ENCODE data around the gene SOX4.

Gene SOX4

GRCh38 chr6:21608601-21609000 lies 15.1 kb downstream of the SOX4 start:
- ChIA-PET POLR2A (ENCODE audit: low non-redundant PET) (no interaction called here), CTCF (no interaction called here)
- DNase-seq (ENCODE audit: low spot score): no peak
- H3K27ac ChIP-seq: no peak overlapping the region
- TF ChIP-seq, protein P1, sequence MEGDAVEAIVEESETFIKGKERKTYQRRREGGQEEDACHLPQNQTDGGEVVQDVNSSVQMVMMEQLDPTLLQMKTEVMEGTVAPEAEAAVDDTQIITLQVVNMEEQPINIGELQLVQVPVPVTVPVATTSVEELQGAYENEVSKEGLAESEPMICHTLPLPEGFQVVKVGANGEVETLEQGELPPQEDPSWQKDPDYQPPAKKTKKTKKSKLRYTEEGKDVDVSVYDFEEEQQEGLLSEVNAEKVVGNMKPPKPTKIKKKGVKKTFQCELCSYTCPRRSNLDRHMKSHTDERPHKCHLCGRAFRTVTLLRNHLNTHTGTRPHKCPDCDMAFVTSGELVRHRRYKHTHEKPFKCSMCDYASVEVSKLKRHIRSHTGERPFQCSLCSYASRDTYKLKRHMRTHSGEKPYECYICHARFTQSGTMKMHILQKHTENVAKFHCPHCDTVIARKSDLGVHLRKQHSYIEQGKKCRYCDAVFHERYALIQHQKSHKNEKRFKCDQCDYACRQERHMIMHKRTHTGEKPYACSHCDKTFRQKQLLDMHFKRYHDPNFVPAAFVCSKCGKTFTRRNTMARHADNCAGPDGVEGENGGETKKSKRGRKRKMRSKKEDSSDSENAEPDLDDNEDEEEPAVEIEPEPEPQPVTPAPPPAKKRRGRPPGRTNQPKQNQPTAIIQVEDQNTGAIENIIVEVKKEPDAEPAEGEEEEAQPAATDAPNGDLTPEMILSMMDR (conservative IDR thresholded peaks at IDR 0.05; ENCODE audit: low read depth): no peak

DNA sequence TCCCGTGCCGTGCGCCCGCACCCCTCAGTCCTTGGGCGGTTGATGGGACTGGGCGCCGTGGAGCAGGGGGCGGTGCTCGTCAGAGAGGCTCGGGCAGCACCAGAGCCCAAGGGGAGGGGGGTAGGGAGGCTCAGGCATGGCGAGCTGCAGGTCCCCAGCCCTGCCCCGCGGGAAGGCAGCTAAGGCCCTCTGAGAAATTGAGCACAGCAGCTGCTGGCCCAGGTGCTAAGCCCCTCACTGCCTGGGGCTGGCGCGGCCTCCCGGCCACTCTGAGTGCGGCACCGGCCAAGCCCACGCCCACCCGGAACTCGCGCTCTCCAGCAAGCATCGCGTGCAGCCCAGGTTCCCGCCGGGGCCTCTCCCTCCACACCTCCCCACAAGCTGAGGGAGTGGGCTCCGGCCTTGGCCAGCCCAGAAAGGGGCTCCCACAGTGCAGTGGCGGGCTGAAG lies 16.4 kb downstream of the SOX4 start:
- TF ChIP-seq, protein P1 (conservative IDR thresholded peaks at IDR 0.05; ENCODE audit: low read depth): no peak
- POLR2A ChIA-PET (ENCODE audit: low non-redundant PET): no interaction called here
- H3K27ac ChIP-seq: no peak overlapping the region
- no peak for DNase-seq (ENCODE audit: low spot score)
- CTCF ChIA-PET: no interaction called here

DNA sequence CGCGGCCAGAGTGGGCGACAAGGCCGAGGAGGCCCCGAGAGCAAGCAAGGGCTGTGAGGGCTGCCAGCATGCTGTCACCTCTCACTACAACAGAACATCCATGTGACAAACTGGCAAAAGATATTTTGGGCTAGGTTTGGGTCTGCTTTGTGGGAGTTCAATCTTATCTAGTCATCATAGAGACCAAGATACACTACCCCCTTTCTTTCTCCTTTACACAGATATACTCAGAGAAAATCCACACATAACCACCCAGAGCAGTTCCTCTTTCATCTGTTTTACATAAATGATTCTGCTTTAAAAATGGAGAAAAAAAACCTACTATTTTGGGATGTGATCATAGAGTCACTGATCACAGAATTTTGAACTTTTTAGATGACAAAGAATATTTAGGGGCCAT lies 16.8 kb downstream of the SOX4 start:
- no peak overlapping the region for H3K27ac ChIP-seq
- POLR2A ChIA-PET (ENCODE audit: low non-redundant PET): no interaction called here
- DNase-seq (ENCODE audit: low spot score): no peak
- TF ChIP-seq, protein P1 (conservative IDR thresholded peaks at IDR 0.05; ENCODE audit: low read depth): no peak
- CTCF ChIA-PET: no interaction called here

- H3K27ac ChIP-seq: no peak overlapping the region
- ChIA-PET CTCF (interaction anchor here (0.6 kb wide), 1 partner anchor 971 kb away, joined by 3 read pairs; no protein-coding TSS in a partner anchor), POLR2A (ENCODE audit: low non-redundant PET) (no interaction called here)
- no peak for DNase-seq (ENCODE audit: low spot score)
- TF ChIP-seq, protein P1 (conservative IDR thresholded peaks at IDR 0.05; ENCODE audit: low read depth): no peak
These were observed 17.9 kb downstream of the SOX4 start for GRCh38 chr6:21611485-21611884.

GRCh38 chr6:21612067-21612745 lies 18.7 kb downstream of the SOX4 start:
- no peak for DNase-seq (ENCODE audit: low spot score)
- POLR2A ChIA-PET (ENCODE audit: low non-redundant PET): no interaction called here
- TF ChIP-seq, protein P1 (conservative IDR thresholded peaks at IDR 0.05; ENCODE audit: low read depth): no peak
- CTCF ChIA-PET: no interaction called here
- H3K27ac ChIP-seq: no peak overlapping the region

DNA sequence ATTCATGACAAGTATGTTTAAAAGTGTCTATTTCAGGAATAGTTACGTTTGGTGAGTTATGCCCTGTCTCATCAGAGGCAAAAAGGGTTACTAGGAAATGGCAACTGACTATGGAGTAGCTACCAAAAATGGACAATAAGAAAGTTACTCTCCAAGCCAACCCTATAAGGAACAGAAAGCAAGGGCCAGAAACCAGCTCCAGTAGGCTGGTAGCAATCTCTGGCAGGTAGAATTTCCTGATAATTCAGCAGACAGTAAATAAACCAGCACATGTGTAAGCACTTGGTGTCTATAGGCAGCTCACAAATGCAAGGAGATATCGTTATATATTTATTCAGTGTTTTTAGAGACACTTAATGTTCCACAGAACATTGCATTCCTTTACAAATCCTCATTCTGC lies 20.3 kb downstream of the SOX4 start:
- ChIA-PET CTCF (no interaction called here), POLR2A (ENCODE audit: low non-redundant PET) (no interaction called here)
- DNase-seq (ENCODE audit: low spot score): no peak
- TF ChIP-seq, protein P1 (conservative IDR thresholded peaks at IDR 0.05; ENCODE audit: low read depth): no peak
- no peak overlapping the region for H3K27ac ChIP-seq

Measured in RWPE1 (cell line).